Coronary artery (tissue), 2 donors: ENCODE results near the gene UBE2H.
A peak's percentile ranks its signal among the peaks of the same experiment; 100 is the strongest.

Experiments
- DNase-seq: peaks from one replicate; pipeline ENCODE4 v3.0.0-alpha.2; 2017; ENCODE audit warnings: low spot score
- H3K27ac ChIP-seq, 2 donors: fragments of 200-600 bp; sonication (generic); one replicate each; pipeline ENCODE4 v1.5.1; 2016 to 2019
- H3K4me3 ChIP-seq: fragments of 200-600 bp; sonication (generic); 2 replicates; pipeline ENCODE4 v1.5.1; 2016; ENCODE audit warnings: mild to moderate bottlenecking, moderate library complexity
- TF ChIP-seq, protein P1 (sequence below): fragments of 200-600 bp; sonication (generic); IDR thresholded peaks from one replicate; pipeline ENCODE4 v1.5.1; 2019; ENCODE audit warnings: antibody characterized with exemption

UBE2H gene

DNA sequence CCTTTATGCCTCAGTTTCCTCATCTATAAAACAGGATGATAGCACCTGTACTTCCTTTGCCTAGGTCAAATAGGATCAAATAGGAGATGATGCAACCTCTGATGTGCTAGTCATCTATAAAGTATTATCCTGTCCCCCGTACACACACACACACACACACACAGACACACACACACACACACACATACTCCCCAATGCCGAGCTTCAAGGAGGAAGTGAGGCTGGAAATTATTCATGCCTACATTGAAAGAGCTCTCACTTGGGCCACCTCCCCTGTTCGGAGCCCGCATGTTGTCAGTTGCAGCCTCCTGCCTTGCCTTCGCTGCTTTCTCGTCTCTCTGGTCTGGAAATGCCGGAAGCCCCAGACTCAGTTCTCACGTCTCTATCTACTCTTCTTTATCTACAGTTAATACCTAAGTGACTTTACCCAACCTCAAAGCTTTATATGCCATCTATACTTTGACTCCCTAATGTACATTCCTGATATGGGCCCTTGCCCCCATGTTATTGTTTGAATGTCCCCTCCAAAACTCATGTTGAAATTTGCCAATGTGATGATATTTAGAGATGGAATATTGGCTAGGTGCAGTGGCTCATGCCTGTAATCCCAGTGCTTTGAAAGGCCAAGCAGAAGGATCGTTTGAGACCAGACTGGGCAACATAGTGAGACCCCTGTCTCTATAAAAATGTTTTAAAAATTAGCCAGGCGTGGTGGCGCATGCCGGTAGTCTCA, 6.9 kb upstream of the UBE2H start:
- Histone ChIP-seq H3K4me3 (no peak overlapping the region), H3K27ac (no peak overlapping the region)
- TF ChIP-seq, protein P1, sequence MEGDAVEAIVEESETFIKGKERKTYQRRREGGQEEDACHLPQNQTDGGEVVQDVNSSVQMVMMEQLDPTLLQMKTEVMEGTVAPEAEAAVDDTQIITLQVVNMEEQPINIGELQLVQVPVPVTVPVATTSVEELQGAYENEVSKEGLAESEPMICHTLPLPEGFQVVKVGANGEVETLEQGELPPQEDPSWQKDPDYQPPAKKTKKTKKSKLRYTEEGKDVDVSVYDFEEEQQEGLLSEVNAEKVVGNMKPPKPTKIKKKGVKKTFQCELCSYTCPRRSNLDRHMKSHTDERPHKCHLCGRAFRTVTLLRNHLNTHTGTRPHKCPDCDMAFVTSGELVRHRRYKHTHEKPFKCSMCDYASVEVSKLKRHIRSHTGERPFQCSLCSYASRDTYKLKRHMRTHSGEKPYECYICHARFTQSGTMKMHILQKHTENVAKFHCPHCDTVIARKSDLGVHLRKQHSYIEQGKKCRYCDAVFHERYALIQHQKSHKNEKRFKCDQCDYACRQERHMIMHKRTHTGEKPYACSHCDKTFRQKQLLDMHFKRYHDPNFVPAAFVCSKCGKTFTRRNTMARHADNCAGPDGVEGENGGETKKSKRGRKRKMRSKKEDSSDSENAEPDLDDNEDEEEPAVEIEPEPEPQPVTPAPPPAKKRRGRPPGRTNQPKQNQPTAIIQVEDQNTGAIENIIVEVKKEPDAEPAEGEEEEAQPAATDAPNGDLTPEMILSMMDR: no peak
- DNase-seq: no peak

DNA sequence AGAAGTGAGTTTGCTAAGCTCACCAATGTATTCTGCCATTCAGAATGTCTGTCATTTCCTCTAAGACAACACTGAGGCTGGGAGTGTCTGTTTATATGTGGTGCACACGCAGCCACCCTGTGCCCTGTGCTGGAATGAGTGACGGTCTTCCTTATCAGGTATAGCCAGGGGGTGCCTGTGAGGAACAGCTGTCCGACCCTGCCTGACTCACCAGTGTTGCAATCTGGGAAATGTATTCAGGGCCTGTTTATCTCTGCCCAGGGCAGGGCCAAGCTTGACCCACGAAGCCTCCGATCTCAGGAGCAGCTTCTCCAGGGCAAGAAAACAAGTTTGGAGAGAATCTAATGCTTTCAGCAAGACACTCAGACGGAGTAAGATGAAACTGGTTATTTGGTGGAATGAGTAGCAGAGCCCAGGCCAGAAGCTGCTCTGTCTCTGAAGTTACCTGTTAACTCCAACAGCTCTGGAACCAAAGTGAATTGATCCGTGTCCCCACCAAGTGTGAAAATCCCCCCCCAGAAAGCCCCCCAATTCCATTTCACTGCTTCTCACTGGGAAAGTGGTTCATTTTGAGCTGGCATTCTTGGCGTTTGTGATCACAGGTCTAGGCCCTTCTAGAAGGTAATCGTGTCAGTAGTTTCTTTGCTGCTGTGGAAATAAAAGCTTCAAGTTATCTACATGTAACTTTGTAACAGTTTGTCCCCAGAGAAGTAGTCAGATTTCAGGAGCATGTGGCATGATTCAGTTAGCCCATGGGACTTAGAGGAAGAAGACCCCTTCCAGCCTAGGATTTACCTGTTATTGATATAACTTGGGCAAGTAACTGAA, 6.1 kb upstream of the UBE2H start:
- no peak for DNase-seq
- TF ChIP-seq, protein P1: no peak
- no peak overlapping the region for H3K27ac ChIP-seq
- no peak overlapping the region for H3K4me3 ChIP-seq

DNA sequence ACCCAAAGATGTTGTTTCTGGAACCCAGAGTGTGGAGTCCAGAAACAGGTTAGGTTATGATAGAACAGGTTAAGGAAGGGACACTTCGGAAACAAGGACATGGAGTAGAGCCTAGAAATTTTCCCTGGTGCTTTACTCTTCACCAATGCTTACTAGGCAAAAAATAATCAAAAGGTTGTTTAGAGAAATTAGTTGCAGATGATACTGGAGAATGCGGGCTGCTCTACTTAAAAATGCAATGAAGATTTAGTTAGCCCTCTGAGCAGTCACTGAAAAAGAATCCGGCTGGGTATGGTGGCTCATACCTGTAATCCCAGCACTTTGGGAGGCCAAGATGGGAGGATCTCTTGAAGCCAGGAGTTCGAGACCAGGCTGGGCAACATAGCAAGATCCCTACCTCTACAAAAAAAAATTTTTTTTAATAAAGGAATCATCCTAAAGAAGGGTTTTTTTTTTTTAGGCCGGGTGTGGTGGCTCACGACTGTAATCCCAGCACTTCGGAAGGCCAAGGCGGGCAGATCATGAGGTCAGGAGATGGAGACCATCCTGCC, 3.3 kb upstream of the UBE2H start:
- TF ChIP-seq, protein P1: no peak
- no peak overlapping the region for H3K4me3 ChIP-seq
- DNase-seq: no peak
- no peak overlapping the region for H3K27ac ChIP-seq

DNA sequence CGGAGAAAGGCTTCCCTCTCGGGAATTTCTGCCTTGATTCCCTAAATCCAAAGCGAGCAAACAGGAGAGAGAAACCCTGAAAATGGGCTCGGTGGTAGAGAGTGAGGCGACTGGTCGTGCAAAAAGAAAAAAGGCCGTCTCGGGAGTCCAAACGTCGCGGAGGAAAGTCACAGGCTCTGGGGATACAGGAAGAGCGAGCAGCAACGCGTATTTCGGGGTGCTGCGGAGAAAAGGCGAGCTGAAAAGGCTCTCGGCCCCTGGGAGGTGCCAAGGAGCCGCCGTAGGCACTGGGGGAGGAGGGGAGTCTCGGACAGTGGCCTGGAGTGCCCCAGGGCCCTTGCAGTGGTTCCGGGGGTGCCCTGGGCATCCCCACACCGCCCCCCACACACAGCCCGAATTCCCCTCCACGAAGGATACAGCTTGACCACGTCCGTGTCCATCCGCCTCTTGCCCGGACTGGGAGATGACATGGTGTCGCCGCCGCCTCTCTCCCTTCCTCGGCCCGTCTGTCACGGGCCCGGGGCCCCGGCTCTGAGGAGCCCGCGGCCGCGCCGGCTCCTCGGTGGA, 591 bp downstream of the UBE2H start:
- H3K4me3 ChIP-seq: peak overlapping the region; percentile 96
- TF ChIP-seq, protein P1: no peak
- H3K27ac ChIP-seq: peak overlapping the region; percentile 98 to 99
- DNase-seq: peak; percentile 79

DNA sequence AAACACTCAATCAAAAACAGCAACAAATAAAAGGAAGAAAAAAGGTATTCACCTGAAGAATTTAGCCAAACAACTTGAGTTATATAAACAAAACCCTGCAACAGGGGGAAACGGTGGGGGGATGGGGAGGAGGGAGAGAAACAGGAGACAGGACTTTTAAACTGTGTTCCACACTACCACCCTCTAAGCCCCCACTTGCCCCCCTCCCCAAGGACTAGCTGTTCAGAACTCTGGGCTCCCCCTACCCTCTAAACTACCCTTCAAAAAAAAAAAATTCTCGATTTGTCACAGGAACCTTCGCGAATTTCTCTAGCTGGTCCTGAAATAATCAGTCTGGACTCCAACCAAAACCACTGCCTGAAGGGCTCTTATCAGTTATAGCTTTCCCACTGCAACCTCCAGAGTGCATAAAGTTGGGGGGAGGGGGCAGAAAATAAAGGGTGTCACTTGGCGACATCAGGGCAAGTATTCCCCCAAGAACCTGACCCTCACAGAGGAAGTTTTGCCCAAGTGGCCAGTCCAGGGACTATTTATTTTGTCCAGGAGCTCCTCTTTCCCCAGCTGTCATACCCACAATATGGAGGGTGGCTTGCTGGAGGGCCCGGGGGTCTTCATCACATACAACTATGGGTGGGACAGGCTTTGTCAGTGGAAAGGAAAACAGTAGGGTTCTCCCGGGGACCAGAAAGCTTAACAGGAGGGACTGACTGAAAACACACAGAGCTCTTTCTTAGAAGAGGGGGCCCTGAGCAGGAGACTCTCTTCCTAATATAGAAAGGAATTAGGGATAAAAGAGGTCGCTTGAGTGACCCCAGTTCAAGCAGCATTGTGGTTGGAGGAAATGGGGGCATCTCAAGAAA, 1.3 kb downstream of the UBE2H start:
- TF ChIP-seq, protein P1: no peak
- H3K27ac ChIP-seq: peak overlapping the region; percentile 98 to 99
- peak overlapping the region; percentile 96 for H3K4me3 ChIP-seq
- DNase-seq: no peak

DNA sequence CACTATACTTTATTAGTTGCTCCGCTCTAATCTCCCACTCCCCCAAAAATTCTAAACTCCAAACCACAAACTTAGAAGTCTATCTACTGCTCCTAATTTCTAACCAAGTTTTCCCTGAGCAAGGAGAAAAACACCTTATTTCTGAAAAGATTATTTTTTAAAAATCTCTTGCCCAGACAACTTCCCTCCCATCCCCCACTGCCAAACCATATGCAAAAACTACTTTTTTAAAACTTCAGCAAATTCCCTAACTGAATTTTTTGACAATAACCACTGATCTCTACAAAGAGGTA, 1.9 kb downstream of the UBE2H start:
- TF ChIP-seq, protein P1: no peak
- no peak for DNase-seq
- peak overlapping the region; percentile 96 for H3K4me3 ChIP-seq
- peak overlapping the region; percentile 98 to 99 for H3K27ac ChIP-seq
